IPS-NIHi7 (cell line): ENCODE results near the gene TMEM117.
A peak's percentile ranks its signal among the peaks of the same experiment; 100 is the strongest.
"Not testable (repeated sequence)": the region's sequence is repeated elsewhere in the genome, so short reads cannot be mapped to it uniquely, and the experiment has no call there.

Experiments used
- DNase-seq: peaks from one replicate; pipeline ENCODE4 v3.0.0; 2012; ENCODE audit warnings: mixed read lengths; ENCODE audit errors: extremely low spot score

Gene TMEM117

GRCh38 chr12:44296624-44297197 lies 460.8 kb downstream of the TMEM117 start:
- DNase-seq: no peak

GRCh38 chr12:44299524-44299923 lies 463.6 kb downstream of the TMEM117 start:
- DNase-seq: no peak

- no peak for DNase-seq
Observed at GRCh38 chr12:44307506-44308168, 471.8 kb downstream of the TMEM117 start.

- no peak for DNase-seq
Observed at GRCh38 chr12:44313188-44313587, 477.3 kb downstream of the TMEM117 start.

DNA sequence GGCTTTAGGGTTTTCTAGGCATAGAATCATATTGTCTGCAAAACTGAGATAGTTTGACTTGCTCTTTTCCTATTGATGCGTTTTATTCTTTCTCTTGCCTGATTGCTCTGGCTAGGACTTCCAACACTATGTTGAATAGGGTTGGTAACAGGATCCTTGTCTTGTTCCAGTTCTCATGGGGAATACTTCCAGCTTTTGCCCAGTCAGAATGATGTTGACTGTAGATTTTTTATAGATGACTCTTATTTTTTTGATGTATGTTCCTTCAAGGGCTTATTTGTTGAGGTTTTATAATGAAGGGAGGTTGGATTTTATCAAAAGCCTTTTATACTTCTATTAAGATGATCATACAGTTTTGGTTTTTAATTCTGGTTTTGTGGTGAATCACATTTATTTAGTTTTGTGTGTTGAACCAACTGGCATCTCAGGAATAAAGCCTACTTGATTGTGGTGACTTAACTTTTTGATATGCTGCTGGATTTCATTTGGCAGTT lies 478.2 kb downstream of the TMEM117 start:
- no peak for DNase-seq

- peak; percentile 47 for DNase-seq
Observed at GRCh38 chr12:44317651-44318126, 481.8 kb downstream of the TMEM117 start.

GRCh38 chr12:44331269-44331668 lies 495.4 kb downstream of the TMEM117 start:
- no peak for DNase-seq

GRCh38 chr12:44334347-44334746 lies 498.5 kb downstream of the TMEM117 start:
- DNase-seq: no peak

GRCh38 chr12:44335030-44335429 lies 499.1 kb downstream of the TMEM117 start:
- DNase-seq: no peak

DNA sequence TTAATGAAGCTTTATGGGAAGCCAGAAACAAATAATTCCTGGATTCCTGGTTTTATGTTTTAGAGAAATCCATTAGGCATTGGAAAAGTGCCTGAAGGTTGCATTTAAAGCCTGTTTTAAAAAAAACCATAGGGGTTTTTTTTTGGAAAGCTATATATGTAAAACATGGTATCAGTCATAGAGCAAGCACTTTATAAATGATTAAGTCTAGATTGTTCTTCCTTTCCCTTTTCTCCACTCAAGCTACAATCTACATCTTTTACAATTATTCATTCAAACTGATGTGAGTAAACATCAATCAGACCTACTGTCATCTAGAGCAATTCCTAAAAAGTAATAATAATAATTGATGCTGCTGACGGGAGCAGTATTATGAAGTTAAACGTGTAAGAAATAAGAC lies 500.7 kb downstream of the TMEM117 start:
- no peak for DNase-seq

- no peak for DNase-seq
Observed at GRCh38 chr12:44342371-44342770, 506.5 kb downstream of the TMEM117 start.

- DNase-seq: no peak
Observed at GRCh38 chr12:44347145-44347544, 511.3 kb downstream of the TMEM117 start.

DNA sequence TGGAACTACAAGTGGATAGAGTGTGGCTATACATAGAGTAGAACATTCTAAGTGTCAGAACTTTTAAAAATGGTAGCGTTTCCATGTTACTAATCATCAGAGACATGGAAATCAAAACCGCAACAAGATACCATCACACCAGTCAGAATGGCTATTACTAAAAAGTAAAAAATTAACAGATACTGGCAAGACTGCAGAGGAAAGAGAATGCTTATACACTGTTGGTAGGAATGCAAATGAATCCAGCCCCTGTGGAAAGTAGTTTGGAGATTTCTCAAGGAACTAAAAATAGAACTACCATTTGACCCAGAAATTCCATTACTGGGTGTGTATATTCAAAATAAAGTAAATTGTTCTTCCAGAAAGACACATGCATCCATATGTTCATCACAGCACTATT lies 521.6 kb downstream of the TMEM117 start:
- no peak for DNase-seq

GRCh38 chr12:44358636-44359035 lies 522.8 kb downstream of the TMEM117 start:
- DNase-seq: no peak

DNA sequence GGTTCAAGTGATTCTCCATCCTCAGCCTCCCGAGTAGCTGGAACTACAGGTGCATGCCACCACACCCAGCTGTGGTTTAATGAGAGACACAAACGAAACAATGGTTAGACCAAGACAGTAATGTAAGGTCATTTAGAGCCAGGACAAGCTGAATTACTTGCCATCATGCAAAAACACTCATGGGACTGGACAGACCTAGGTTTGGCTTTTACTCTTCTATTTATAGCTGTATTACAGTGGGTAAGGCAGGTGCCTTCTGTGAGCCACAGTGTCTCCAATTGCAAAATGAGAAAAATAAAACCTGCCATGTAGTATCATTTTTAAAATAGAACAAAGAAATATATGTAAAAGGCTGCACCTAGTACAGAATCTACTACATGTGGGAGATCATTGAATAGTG lies 527.1 kb downstream of the TMEM117 start:
- no peak for DNase-seq

DNA sequence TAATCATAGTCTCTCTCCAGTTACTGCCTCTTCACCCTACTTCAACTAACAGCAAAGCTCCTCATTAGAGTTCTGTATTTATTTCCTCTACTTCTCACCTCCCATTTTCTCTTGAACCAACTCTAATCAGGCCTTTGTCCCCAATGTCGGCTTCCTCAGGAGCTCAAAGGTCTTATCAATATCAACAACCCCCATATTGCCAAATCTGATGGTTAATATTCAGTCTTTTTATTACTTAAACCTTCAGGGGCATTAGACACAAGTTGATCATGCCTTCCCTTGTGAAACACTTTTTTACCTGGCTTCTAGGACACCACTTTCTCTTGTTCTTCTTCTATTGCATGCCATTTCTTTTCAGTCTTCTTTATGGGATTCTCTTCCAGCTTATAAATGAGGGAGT lies 531.3 kb downstream of the TMEM117 start:
- no peak for DNase-seq

DNA sequence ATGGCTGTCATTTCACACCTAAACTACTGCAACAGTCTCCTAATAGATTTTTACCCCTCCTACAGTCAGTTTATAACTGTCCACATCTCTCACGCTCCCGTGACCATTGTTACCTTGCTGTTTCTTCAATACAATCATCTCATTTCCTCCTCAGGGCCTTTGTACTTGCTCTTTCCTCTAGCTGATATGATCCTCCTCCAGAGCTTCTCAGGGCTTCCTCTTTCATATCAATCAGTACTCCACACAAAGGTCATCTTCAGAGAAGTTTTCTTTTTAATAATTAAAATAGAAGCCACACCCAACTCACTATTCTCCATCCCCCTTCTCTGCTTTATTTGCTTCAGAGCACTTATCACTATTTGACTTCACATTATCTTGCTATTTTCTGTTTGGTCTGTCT lies 532.0 kb downstream of the TMEM117 start:
- DNase-seq: no peak

DNA sequence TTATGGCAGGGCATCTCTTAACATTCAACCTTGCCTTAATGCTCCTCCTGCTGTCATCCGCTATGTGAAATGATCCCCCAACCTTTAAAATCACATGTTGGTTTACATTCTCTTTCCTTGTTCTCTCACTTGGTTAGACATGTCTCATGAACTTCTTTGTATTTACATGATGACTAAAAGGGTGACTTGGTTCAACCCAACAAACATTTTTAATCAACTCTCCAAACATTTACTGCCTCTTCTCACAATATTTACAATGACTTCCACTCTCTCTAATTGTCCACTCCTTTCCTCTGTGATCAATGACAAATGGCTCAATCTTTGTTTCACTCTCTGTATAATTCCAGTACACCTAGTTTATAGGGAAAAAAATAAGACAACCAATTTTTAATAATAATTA lies 534.1 kb downstream of the TMEM117 start:
- DNase-seq: no peak

DNA sequence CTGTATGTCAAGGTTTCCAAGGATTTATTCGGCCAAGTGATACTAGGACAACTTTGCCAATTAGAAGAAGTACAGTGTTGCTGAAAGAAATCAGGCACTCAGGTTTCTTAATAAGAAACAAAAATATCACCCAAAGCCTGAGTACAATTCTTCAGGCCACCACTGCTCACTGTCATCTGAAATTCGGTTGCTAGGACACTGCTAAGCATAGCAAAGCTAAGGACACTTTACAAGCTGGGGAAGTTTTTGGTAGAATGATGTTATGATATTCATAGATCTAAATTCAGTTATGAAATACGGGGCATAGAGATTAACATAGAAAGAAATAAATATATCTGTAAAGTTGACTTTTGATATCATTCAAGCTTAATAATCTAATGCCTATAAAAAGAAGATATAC lies 535.1 kb downstream of the TMEM117 start:
- no peak for DNase-seq

- DNase-seq: no peak
Observed at GRCh38 chr12:44372259-44372658, 536.4 kb downstream of the TMEM117 start.

GRCh38 chr12:44375694-44376093 lies 539.8 kb downstream of the TMEM117 start:
- no peak for DNase-seq

- no peak for DNase-seq
Observed at GRCh38 chr12:44377443-44378187, 541.7 kb downstream of the TMEM117 start.

DNA sequence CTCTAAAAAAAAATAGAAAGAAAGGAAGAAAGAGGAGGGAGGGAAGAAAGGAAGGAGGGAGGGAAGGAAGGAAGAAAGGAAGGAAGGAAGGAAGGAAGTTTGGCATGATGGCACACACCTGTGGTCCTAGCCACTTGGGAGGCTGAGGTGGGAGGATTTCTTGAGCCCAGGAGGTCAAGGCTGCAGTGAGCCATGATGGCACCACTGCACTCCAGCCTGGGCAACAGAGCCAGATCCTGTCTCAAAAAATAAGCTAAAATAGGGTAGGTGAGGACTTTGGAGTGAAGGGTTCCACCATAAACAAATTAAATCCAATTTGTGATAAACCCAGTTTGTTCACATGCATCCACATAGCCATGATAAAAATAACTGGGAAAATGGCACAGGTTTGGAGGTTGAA lies 543.2 kb downstream of the TMEM117 start:
- DNase-seq: not testable (repeated sequence)
